Cardiac fibroblast (primary cell): ENCODE results near the gene COTL1.

ENCODE experiments used
- DNase-seq, 2 donors: peaks; one replicate each; pipeline versions ENCODE4 v3.0.0 to v3.0.0-alpha.2; 2010; ENCODE audit warnings: low read depth in 2 of 2
- H3K4me3 ChIP-seq, 2 donors: replicated peaks in 1 of 2; 1 replicate in 1 of 2; 2 replicates in 1 of 2; pipeline ENCODE4 v1.5.1; 2011; ENCODE audit warnings: low read depth in 2 of 2, low read length in 2 of 2, mild to moderate bottlenecking in 2 of 2, moderate library complexity in 1 of 2
- TF ChIP-seq, protein P1 (sequence below): IDR thresholded peaks from one replicate; pipeline ENCODE4 v1.5.1; 2011; ENCODE audit warnings: low read depth, mild to moderate bottlenecking, low read length, inconsistent platforms

COTL1 gene

DNA sequence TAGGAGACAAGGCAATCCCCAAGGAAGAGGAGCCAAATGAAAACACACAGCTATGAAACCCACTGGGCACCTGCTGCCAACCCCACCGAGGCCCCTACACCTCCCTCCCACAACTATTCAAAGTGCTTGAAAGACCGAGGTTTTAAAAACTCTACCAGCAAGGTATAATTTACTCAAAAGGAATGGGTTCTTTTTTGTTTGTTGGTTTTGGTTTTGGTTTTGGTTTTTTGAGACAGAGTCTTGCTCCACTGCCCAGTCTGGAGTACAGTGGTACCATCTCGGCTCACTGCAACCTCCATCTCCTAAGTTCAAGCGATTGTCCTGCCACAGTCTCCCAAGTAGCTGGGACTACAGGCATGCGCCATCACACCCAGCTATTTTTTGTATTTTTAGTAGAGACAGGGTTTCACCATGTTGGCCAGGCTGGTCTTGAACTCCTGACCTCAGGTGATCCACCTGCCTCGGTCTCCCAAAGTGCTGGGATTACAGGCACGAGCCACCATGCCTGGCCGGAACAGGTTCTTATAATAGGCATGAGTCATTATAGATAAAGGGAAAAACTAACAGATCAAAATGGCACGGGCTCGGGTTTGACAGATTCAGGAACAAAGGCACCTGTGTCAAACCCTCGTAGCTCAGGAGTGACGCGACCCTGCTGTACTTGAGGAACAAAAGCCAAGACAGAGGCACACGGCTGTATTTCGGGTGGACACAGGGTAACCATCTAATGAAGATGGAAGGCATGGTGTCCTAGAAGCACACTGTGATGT, 40.7 kb downstream of the COTL1 start:
- H3K4me3 ChIP-seq = no peak overlapping the region
- TF ChIP-seq, protein P1, sequence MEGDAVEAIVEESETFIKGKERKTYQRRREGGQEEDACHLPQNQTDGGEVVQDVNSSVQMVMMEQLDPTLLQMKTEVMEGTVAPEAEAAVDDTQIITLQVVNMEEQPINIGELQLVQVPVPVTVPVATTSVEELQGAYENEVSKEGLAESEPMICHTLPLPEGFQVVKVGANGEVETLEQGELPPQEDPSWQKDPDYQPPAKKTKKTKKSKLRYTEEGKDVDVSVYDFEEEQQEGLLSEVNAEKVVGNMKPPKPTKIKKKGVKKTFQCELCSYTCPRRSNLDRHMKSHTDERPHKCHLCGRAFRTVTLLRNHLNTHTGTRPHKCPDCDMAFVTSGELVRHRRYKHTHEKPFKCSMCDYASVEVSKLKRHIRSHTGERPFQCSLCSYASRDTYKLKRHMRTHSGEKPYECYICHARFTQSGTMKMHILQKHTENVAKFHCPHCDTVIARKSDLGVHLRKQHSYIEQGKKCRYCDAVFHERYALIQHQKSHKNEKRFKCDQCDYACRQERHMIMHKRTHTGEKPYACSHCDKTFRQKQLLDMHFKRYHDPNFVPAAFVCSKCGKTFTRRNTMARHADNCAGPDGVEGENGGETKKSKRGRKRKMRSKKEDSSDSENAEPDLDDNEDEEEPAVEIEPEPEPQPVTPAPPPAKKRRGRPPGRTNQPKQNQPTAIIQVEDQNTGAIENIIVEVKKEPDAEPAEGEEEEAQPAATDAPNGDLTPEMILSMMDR = no peak
- no peak for DNase-seq

DNA sequence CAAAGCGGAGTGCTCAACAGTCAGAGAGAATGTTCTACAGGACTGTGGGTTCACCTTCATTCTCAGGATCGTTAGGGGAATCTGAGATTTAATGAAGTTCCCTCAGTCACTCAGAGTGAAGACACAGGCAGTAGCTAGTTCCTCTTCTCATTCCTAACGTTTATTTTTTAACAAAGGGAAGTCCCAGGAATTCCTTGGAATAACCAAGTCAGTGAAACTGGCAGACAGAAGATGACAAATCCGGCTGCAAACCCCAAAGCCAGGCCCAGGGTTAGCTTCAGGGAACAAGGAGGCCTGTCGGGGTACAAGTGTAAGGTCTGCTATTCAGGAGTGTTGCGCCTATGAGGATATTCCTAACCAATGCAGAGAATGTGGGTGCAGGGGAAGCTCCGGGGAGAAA, 42.0 kb downstream of the COTL1 start:
- TF ChIP-seq, protein P1 = no peak
- DNase-seq = no peak
- H3K4me3 ChIP-seq = no peak overlapping the region

DNA sequence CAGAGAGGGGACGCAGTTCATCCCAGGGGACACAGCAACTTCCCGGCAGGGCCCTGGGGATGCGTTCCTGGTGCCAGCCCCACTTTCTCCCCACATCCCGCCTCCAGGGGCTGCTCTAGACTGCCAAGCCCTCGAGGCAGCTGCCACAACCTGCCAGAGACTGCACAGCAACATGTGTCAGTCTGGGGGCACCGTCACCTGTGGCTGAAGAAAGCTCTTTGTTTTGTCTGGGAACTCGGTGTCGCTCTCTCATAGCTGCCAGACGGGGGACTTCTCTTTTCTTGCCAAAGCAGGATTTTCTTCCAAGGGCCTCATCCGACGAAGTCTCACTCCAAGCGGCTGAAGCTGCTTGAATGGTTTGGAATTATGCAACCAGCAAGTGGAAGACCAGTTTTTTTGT, 43.7 kb downstream of the COTL1 start:
- TF ChIP-seq, protein P1 = no peak
- no peak for DNase-seq
- H3K4me3 ChIP-seq = no peak overlapping the region

DNA sequence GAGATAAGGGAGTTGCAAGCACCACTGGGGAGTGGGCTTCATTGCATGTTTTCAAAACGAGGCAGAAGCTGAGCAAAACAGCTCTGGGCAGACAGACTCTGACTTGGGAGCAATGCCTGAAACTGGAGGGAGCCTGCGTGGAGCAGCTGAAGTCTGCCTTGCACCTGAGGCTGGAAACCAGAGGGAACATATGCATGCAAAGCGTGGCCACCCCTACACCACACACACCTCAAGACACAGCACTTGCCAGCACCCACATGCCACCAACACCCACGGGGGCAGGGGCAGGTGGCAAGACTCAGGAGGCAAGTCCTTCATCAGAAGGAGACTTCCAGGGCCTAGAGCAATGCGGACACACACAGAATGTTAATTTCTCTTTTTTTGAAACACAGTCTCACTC, 45.8 kb downstream of the COTL1 start:
- no peak for DNase-seq
- TF ChIP-seq, protein P1 = no peak
- H3K4me3 ChIP-seq = no peak overlapping the region

DNA sequence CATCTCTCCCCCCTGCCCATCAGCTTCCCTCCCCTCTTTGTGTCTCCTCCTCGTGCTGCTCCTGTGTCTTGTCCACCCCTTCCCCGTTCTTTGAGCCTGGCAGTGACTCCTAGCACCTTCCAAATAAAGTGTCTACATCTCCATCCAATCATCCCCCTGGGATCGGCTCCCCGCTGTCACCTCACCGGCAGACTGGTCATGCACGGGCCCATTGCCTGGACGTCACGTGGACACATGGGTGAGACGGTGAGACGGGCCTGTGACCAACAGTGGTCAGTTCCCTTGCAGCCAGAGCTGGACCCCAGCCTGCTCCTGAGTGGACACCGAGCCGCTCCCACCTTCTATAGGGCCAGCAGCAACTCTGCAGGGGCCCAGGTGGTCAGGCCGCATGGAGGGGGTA, 46.4 kb downstream of the COTL1 start:
- TF ChIP-seq, protein P1 = no peak
- DNase-seq = no peak
- H3K4me3 ChIP-seq = no peak overlapping the region

DNA sequence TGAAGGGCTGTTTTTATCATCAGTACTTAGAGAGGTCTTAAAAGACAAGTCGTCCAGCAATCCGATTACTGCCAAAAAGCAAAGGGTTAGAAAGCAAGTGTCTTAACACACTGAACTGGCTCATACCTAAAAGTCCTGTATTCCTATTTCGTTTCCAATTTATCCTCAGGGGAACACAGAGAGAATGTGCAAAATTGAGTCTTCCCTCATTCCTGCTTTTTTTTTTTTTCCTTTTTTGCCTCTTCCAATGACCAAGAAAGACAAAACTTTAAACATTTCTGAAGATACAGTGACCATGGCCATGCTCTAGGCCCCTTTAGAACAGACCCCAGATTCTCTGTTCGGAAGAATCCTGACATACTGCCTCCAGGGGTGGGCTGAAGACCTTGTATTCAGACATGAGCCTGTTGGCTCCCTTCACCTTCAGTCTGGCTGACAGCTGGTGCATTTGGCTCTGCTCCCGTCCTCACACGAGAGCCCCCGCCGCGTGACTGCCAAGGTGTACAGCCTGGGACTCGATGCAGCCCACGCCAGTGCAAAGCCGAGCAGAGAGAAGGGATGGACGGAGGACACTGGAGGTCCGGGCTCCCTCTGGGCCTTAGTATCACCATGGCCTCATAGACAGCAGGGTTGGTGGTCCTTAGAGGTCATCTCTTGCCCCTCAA, 47.0 kb downstream of the COTL1 start:
- no peak for DNase-seq
- TF ChIP-seq, protein P1 = no peak
- H3K4me3 ChIP-seq = no peak overlapping the region
